ENCODE results near the gene EML2.

Gene EML2

GRCh38 chr19:45587873-45588272, 51.3 kb downstream of the EML2 start:
- DNase-seq (ENCODE audit: low spot score) = no peak

- no peak for DNase-seq (ENCODE audit: low spot score)
Measured at GRCh38 chr19:45585158-45585577, 54.0 kb downstream of the EML2 start.

- peak; percentile 100 for DNase-seq (ENCODE audit: low spot score)
Measured at GRCh38 chr19:45584332-45585157, 54.7 kb downstream of the EML2 start, which contains the start of gene OPA3. OPA3 (minus strand) TSS chr19:45584802; CDS start chr19:45584764, 38 bp downstream.

- peak; percentile 46 for DNase-seq (ENCODE audit: low spot score)
Measured at GRCh38 chr19:45581576-45581975, 57.6 kb downstream of the EML2 start.

GRCh38 chr19:45578861-45579260, 60.3 kb downstream of the EML2 start:
- DNase-seq (ENCODE audit: low spot score) = no peak

- no peak for DNase-seq (ENCODE audit: low spot score)
Measured at GRCh38 chr19:45577111-45577905, 61.9 kb downstream of the EML2 start.

- DNase-seq (ENCODE audit: low spot score) = no peak
Measured at GRCh38 chr19:45576682-45577081, 62.5 kb downstream of the EML2 start.

GRCh38 chr19:45575216-45575615, 64.0 kb downstream of the EML2 start:
- DNase-seq (ENCODE audit: low spot score) = no peak

- no peak for DNase-seq (ENCODE audit: low spot score)
Measured at GRCh38 chr19:45574526-45574925, 64.7 kb downstream of the EML2 start.

GRCh38 chr19:45571457-45572220, 67.6 kb downstream of the EML2 start:
- DNase-seq (ENCODE audit: low spot score) = no peak

- DNase-seq (ENCODE audit: low spot score) = no peak
Measured at GRCh38 chr19:45569619-45570421, 69.4 kb downstream of the EML2 start.

- no peak for DNase-seq (ENCODE audit: low spot score)
Measured at GRCh38 chr19:45568732-45569131, 70.5 kb downstream of the EML2 start.

- no peak for DNase-seq (ENCODE audit: low spot score)
Measured at GRCh38 chr19:45567609-45568008, 71.6 kb downstream of the EML2 start.

- DNase-seq (ENCODE audit: low spot score) = no peak
Measured at GRCh38 chr19:45564131-45564780, 74.9 kb downstream of the EML2 start.

GRCh38 chr19:45560686-45561085, 78.5 kb downstream of the EML2 start:
- DNase-seq (ENCODE audit: low spot score) = no peak

GRCh38 chr19:45560038-45560437, 79.2 kb downstream of the EML2 start:
- DNase-seq (ENCODE audit: low spot score) = no peak

Measured in pons (tissue), 1 donor.